GM10266 (cell line): ENCODE results near the gene UBE2O.

Experiments
- DNase-seq: peaks from one replicate; pipeline ENCODE4 v3.0.0; 2012; ENCODE audit errors: extremely low spot score
- TF ChIP-seq, protein P1 (sequence below): IDR thresholded peaks from 2 replicates; pipeline ENCODE4 v1.5.1; 2012; ENCODE audit warnings: mild to moderate bottlenecking, low read depth; ENCODE audit not compliant: control insufficient read depth, insufficient read depth; ENCODE audit errors: missing control alignments

The UBE2O gene

GRCh38 chr17:76384987-76385891 lies 67.7 kb downstream of the UBE2O start:
- TF ChIP-seq, protein P1, sequence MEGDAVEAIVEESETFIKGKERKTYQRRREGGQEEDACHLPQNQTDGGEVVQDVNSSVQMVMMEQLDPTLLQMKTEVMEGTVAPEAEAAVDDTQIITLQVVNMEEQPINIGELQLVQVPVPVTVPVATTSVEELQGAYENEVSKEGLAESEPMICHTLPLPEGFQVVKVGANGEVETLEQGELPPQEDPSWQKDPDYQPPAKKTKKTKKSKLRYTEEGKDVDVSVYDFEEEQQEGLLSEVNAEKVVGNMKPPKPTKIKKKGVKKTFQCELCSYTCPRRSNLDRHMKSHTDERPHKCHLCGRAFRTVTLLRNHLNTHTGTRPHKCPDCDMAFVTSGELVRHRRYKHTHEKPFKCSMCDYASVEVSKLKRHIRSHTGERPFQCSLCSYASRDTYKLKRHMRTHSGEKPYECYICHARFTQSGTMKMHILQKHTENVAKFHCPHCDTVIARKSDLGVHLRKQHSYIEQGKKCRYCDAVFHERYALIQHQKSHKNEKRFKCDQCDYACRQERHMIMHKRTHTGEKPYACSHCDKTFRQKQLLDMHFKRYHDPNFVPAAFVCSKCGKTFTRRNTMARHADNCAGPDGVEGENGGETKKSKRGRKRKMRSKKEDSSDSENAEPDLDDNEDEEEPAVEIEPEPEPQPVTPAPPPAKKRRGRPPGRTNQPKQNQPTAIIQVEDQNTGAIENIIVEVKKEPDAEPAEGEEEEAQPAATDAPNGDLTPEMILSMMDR, result no peak
- peak; percentile 57 for DNase-seq

DNA sequence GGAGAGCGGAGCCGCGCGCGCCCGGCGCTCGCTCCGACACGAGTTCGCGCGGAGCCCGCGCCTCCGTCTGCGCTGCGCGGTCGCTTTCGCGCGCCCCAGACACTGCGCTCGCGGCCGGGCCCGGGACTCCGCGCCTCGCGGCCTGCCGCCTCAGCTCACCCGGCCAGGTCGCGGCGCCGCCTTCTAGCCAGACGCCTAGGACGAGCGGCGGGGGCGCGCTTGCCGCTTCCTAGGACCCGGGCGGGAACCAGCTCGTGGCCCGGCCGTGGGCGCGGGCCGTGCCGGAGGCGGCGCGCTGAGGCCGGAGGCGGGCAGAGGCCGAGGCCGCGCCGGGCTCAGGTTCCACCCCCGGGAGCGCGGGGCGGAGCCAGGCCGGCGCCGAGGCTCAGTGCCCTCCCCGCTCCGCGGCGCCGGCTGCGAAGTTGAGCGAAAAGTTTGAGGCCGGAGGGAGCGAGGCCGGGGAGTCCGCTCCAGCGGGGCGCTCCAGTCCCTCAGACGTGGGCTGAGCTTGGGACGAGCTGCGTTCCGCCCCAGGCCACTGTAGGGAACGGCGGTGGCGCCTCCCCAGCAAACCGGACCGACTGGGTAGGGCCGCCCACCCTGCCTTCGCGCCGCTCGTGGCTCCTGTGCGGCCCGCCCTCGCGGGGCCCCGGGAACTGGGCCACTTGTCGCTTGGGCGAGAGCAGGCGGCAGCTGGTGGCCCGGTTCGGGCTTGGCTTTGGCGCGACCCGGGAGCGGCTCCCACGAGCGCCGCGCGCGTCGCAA lies 68.5 kb downstream of the UBE2O start, which contains the start of gene SPHK1:
Gene SPHK1 (plus strand): TSS at position 388 of the 765 bp plus-strand sequence. CDS start 1,036 bp downstream, outside the sequence.
- peak; percentile 95 for DNase-seq
- TF ChIP-seq, protein P1, result no peak

GRCh38 chr17:76383546-76384221 lies 69.3 kb downstream of the UBE2O start:
- TF ChIP-seq, protein P1, result peak; percentile 15

DNA sequence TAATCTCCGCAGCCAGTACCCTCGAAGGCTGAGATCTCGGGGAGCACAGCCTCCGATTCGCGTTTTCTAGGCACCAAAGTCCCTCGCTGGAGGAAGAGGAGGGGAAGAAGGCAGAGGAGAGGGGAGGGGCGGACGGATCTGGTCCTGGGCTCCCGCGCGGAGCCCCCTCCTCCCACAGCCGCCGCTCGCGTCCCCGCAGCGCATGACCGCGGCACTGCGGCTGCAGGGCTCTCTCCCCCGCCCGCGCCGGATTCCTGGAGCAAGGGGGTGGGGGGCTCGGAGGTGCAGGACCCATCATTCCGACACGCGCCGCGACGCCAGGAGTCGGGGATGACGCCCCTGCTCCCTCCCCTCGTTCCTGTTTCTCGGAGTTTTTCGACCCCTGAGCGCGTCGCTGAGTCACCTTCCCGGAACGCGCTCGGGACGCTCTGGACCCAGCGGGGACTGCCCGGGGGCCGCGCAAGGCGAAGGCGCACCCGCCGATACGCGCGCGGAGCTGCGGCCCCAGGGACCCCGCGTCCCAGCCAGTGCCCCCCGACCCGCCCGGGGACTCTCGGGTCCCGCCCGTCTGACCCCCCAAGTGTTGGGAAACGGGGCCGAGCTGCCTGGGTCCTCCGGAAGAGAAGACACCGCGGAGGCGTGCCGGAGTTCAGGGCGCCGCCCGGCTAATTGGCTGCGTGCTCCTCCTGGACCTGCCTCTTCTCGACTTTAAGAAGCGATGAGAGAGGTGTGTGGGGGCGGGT lies 70.0 kb downstream of the UBE2O start:
- TF ChIP-seq, protein P1, result no peak
- peak; percentile 89 for DNase-seq

More at GRCh38 chr17:76383546-76384221, 69.3 kb downstream of the UBE2O start:
- DNase-seq, result no peak

DNA sequence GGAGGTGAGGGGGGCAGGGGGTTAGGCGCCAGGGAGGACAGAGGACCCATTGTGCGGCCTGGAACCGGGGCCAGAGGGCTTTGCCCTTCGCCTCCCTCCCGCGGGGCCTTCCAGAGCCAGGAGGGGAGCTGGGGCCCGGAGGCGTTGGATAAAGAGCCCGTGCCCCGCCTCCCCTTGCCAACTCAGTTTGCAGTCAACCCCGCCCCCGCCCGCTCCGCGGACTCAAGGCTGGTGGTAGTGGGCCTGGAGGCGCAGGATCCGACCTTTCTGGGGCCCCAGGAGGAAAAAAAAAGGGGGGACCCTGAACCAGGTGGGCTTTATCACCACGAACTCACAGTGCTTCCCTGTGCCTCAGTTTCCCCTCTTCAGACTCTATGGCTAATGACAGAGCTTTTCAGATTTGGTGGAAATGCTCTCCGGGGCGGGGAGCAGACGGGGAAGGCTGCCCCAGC lies 70.6 kb downstream of the UBE2O start:
- no peak for DNase-seq

More for the DNA sequence above, 70.6 kb downstream of the UBE2O start:
- TF ChIP-seq, protein P1, result no peak
